ENCODE data around the gene GALNTL6. TPM values are rescaled to one million over a fixed set of nuclear protein-coding genes. Genes with fewer than 3 reads are reported as not detected.

The GALNTL6 gene
- total RNA-seq, 2 donors from 2014 or later, result 0.71 TPM; not detected in 1

DNA sequence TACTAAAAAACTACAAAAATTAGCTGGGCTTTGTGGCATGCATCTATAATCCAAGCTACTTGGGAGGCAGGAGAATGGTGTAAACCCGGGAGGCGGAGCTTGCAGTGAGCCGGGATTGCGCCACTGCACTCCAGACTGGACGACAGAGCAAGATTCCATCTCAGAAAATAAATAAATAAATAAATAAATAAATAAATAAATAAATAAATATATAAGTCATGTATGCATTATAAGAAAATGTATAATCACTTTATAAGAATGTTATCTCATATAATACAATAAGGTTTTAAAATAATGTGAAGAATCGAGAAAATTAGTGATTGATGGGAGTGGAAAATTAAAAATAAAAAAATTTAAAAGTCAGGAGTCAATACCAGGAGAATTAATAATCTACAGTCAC, 127.5 kb downstream of the GALNTL6 start:
- Mint-ChIP-seq H3K27me3 (ENCODE audit: insufficient read depth) (no peaks in the 10 kb centered on the region), H3K4me3 (no peak overlapping the region), H3K36me3 (ENCODE audit: low read depth) (no peaks in the 10 kb centered on the region), H3K9me3 (no peaks in the 10 kb centered on the region), H3K27ac (no peak overlapping the region), H3K4me1 (no peaks in the 10 kb centered on the region)
- Histone ChIP-seq H3K27me3 (ENCODE audit: control insufficient read depth, insufficient read depth, low read length, poor library complexity, severe bottlenecking) (no peaks in the 10 kb centered on the region), H3K9me3 (ENCODE audit: control insufficient read depth, low read length) (no peaks in the 10 kb centered on the region), H3K27ac (ENCODE audit: low read depth, low read length) (no peak overlapping the region), H3K4me3 (ENCODE audit: low read length) (no peak overlapping the region), H3K4me1 (ENCODE audit: control insufficient read depth, insufficient read depth, low read length) (no peaks in the 10 kb centered on the region), H3K9ac (ENCODE audit: extremely low read depth, low read length, poor library complexity, severe bottlenecking) (no peak overlapping the region), H3K36me3 (ENCODE audit: control insufficient read depth, insufficient read depth, low read length) (no peaks in the 10 kb centered on the region)
- DNase-seq, result no peak
- TF ChIP-seq, protein P1, sequence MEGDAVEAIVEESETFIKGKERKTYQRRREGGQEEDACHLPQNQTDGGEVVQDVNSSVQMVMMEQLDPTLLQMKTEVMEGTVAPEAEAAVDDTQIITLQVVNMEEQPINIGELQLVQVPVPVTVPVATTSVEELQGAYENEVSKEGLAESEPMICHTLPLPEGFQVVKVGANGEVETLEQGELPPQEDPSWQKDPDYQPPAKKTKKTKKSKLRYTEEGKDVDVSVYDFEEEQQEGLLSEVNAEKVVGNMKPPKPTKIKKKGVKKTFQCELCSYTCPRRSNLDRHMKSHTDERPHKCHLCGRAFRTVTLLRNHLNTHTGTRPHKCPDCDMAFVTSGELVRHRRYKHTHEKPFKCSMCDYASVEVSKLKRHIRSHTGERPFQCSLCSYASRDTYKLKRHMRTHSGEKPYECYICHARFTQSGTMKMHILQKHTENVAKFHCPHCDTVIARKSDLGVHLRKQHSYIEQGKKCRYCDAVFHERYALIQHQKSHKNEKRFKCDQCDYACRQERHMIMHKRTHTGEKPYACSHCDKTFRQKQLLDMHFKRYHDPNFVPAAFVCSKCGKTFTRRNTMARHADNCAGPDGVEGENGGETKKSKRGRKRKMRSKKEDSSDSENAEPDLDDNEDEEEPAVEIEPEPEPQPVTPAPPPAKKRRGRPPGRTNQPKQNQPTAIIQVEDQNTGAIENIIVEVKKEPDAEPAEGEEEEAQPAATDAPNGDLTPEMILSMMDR (conservative IDR thresholded peaks at IDR 0.05), result no peak
- WGBS, 2 experiments (ENCODE audit: insufficient coverage in 1 of 2, insufficient read length in 1 of 2), result 99% methylated on average over 4 of the region's 6 CpGs; no CpG with 5 or more reads in 1 of the 2 experiments

DNA sequence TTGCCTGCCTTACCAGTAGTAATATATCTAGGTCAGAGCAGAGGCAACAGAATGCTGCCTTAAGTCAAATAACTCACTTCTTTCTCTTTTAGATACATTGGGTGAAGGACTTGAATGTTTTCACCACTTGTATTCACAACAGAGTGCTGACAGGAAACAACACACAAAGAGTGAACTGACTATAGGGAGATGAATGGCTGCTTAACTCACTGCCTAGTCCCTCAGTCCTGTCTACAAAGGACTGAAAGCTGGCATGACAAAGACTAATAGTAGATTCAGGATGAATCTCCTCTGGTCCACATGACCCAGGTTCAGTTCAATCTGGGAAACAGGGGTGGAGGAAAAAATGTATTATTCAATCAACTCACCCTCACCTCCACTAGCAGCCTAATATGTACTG, 134.2 kb downstream of the GALNTL6 start:
- no peak overlapping the region for H3K4me3 Mint-ChIP-seq
- H3K4me1 Mint-ChIP-seq, result peaks cover 4% of the 10 kb centered on the region
- no peaks in the 10 kb centered on the region for H3K9me3 ChIP-seq (ENCODE audit: control insufficient read depth, low read length)
- no peaks in the 10 kb centered on the region for H3K27me3 ChIP-seq (ENCODE audit: control insufficient read depth, insufficient read depth, low read length, poor library complexity, severe bottlenecking)
- no peak overlapping the region for H3K9ac ChIP-seq (ENCODE audit: extremely low read depth, low read length, poor library complexity, severe bottlenecking)
- DNase-seq, result no peak
- H3K27ac ChIP-seq (ENCODE audit: low read depth, low read length), result no peak overlapping the region
- no peaks in the 10 kb centered on the region for H3K4me1 ChIP-seq (ENCODE audit: control insufficient read depth, insufficient read depth, low read length)
- no peaks in the 10 kb centered on the region for H3K36me3 Mint-ChIP-seq (ENCODE audit: low read depth)
- H3K27me3 Mint-ChIP-seq (ENCODE audit: insufficient read depth), result no peaks in the 10 kb centered on the region
- no peaks in the 10 kb centered on the region for H3K36me3 ChIP-seq (ENCODE audit: control insufficient read depth, insufficient read depth, low read length)
- TF ChIP-seq, protein P1 (conservative IDR thresholded peaks at IDR 0.05), result no peak
- H3K9me3 Mint-ChIP-seq, result no peaks in the 10 kb centered on the region
- no peak overlapping the region for H3K27ac Mint-ChIP-seq
- H3K4me3 ChIP-seq (ENCODE audit: low read length), result no peak overlapping the region

DNA sequence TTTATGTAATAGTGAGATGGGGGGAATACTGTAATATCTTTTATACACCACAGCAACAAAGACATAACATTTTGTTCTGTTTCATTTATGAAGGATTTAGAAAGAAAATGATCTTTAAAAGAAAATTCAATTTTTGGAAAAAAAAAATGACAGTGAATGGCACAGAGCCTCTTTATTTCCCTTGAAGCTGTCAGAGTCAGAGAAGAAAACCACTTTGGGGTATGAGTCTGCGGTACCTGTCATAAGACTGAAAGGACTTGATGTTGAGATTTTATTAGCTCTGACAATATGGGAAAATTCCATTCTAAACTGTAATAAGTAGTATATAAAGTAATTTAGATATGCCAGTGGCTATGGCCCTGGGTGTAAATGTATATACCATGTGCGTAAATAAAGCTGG, 134.8 kb downstream of the GALNTL6 start:
- H3K9me3 Mint-ChIP-seq, result no peaks in the 10 kb centered on the region
- no peaks in the 10 kb centered on the region for H3K27me3 ChIP-seq (ENCODE audit: control insufficient read depth, insufficient read depth, low read length, poor library complexity, severe bottlenecking)
- H3K36me3 Mint-ChIP-seq (ENCODE audit: low read depth), result no peaks in the 10 kb centered on the region
- no peaks in the 10 kb centered on the region for H3K4me1 ChIP-seq (ENCODE audit: control insufficient read depth, insufficient read depth, low read length)
- H3K4me3 Mint-ChIP-seq, result no peak overlapping the region
- peaks cover 4% of the 10 kb centered on the region for H3K4me1 Mint-ChIP-seq
- TF ChIP-seq, protein P1 (conservative IDR thresholded peaks at IDR 0.05), result no peak
- no peaks in the 10 kb centered on the region for H3K9me3 ChIP-seq (ENCODE audit: control insufficient read depth, low read length)
- 83 to 100% methylated on average over 1 to 2 of the region's 2 CpGs for WGBS, 2 experiments (ENCODE audit: insufficient coverage in 1 of 2, insufficient read length in 1 of 2)
- H3K27me3 Mint-ChIP-seq (ENCODE audit: insufficient read depth), result no peaks in the 10 kb centered on the region
- DNase-seq, result no peak
- no peak overlapping the region for H3K27ac Mint-ChIP-seq
- no peak overlapping the region for H3K9ac ChIP-seq (ENCODE audit: extremely low read depth, low read length, poor library complexity, severe bottlenecking)
- no peaks in the 10 kb centered on the region for H3K36me3 ChIP-seq (ENCODE audit: control insufficient read depth, insufficient read depth, low read length)
- H3K27ac ChIP-seq (ENCODE audit: low read depth, low read length), result no peak overlapping the region
- no peak overlapping the region for H3K4me3 ChIP-seq (ENCODE audit: low read length)

Measured in endodermal cell (in vitro differentiated cells).